ENCODE data around the gene CKMT2.

Gene CKMT2

DNA sequence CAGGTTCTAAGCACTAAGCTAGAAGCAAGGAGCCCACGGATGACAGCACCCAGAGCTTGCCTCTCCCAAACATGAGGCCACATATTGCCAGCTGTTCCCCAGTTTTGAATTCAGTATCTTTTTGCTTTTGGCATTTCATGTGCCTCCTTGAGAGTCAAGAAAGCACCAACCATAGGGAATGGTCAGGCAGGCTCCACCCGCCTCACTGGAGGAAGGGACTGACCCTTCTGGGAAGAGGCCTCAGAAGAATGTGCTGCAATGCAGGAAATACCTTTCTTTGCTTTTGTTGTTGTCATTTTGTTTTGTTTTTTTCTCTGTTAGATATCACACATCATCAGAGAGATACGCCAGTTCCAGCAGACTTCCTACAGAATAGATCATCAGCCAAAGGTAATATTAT lies 13.7 kb upstream of the CKMT2 start:
- no peak for DNase-seq

DNA sequence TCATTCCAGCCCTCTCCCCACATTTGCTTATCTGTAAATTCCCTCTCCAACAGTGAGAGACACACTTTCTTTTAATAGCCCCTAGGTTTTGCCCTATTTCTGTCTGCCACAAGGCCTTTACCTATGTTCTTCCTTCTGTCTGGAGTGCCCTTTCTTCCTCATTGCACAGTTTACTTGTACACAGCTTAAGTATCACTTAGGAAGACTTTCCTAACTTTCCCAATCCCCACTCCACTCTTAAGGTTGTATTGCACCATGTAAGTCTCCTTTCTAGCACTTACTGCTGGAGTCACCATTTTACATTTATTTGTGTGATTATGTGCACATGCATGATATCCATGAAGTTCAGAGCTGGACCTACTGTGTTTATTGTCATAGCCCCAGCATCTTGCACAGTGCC lies 10.8 kb upstream of the CKMT2 start:
- no peak for DNase-seq

DNA sequence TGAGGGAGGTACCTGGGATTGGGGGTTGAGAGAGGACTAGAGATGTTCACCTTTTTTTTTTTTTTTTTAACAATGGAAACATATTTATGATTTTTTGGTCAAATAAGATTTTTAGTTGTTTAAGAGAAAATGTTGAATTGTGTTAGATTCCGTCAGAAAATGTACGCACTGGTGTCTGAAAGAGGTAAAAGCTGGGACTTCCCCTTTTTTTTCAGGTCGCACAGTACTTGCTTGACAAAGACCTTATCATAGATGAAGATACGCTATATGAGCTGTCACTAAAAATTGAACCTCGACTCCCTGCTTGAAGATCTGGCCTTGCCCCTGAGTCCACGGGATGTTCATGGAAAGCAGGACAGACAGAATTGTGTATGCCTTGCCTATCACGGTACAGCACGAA lies 7.7 kb upstream of the CKMT2 start:
- no peak for DNase-seq

DNA sequence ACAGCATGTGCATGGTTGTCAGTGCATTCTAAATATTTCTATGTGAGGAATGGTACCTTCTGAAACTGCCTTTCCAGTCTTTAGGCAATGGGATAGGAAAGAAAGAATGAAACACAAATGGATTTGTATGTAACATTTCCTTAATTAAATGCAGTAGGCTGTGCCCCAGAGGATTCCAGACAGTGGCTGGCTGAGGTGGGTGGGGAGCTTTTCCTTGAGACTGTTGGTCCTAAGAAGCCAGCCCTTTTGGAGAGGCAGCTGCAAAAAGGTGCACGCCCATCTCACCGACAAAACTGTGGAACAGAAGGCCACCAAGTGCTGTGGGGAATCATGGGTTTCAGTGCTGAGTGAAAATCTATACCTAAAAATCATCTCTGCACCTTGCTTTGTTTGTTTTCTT lies 6.8 kb upstream of the CKMT2 start:
- no peak for DNase-seq

DNA sequence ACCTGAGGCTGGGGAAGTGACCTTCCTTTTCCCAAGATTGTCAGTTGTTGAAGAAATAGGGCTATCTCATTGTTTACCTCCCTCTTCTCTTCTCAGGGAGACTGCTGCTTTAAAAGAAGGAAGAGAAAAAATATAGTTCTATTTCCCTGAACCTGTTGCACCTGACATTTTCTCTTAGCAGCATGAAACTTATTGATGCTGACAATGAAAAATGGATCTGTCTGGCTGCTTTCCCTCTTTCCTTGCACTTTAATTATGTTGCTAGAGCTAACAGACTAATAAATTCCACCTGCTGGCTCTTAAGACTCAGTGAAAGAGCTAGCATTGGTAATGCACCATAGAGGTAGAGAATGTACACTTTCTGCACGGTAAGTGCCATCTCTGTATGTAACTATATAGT lies 6.2 kb upstream of the CKMT2 start:
- no peak for DNase-seq

DNA sequence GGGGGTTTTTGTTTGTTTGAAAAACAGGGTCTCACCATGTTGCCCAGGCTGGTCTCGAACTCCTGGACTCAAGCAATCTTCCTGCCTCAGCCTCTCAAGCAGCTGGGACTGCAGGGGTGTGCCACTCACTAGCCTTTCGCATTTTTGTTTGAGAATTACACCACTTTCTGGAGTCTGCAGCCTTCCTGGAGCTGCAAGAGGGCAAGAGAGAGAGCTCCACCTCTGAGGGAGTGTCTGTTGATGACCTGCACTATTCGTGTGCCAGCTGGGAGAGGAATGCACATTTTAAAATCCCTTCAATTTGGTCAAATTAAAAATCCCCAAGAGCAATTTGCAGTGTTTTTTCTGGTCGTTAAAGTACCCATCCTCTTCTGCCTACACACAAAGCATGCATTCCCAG lies 5.0 kb upstream of the CKMT2 start:
- no peak for DNase-seq

DNA sequence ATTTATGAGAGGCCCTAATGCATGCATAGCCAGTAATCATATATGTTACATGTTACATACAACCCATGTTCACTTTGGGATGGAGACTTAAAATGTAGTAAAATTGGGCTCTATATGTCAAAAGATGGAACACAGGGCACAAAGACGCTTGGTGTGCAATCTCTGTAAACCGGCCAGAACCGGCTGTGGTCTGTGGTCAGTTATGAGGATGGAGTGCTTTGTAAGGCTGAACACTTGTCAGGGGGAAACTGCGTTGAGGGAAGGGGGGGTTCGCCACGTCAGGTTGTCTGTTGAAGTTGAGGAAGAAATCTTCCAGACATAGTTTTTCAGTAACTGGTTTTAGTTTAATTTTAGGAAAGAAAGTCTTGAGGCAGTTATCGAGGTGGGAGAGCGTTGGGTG lies 2.7 kb upstream of the CKMT2 start:
- no peak for DNase-seq

DNA sequence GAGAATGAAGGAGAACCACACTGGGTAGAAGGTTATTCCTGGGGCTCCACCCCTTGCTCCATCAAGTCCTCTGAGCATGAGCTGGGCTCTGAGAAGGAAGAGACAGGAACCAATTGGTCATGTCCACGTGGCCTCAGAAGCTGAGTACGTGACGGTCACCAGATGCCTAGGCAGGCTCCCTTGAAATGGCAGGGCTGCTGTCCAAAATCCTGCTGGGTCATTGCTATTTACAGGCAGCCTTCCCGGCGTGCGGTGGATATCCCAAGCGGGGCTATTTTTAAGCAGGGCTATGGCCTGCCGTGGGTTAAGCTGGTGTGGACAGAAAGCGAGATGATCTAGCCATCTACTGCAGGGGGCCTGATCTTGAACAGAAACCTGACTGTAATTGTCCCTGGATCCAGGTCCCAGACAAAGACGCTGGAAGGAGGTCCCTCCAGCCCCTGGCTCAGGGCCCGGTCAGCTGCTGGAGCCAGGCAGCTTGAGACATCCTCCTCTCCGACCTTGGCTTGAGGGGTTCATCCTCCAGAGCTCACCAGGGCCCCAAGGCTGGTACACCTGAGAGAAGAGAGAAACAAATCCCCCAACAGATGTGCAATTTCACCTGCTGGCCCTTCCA lies 550 bp upstream of the CKMT2 start:
- no peak for DNase-seq

DNA sequence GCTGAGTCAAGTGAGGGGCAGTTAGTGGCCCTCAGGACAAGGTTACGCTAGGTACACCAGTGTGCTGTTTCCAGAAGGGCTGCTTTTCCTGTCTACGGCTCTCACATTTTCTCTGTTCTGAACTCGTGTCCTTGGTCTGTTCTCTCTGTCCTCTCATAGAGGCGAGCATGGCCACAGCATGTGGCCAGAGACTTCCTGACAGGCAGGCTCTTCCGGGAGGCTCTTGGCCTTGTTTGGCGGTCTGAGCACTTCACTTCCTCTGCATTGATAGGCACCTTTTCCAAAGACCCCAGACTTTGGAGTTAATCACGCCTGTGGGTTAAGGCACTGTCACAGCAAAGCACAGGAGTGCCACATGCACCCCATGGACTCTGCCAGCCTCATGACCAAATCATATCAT lies 1.2 kb downstream of the CKMT2 start:
- DNase-seq = no peak

DNA sequence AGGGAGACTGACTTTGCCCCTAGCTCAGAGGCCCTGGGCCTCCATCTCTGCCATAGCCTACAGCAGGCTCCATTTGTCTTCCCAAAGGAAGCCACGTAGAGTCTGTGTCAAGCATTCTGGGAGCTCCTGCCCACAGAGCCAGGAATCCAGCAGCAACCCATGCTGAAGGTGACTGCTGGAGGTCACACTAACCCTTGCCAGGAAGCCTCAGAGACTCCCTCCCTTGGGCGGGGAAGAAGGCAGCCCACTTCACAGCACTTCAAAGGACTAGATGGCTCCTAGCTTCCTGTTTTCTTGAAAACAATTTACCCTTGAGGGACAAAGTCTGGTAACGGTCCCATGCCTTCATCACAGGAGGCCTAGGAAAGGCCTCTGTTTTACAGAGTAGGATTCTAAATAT lies 1.7 kb downstream of the CKMT2 start:
- DNase-seq = no peak

DNA sequence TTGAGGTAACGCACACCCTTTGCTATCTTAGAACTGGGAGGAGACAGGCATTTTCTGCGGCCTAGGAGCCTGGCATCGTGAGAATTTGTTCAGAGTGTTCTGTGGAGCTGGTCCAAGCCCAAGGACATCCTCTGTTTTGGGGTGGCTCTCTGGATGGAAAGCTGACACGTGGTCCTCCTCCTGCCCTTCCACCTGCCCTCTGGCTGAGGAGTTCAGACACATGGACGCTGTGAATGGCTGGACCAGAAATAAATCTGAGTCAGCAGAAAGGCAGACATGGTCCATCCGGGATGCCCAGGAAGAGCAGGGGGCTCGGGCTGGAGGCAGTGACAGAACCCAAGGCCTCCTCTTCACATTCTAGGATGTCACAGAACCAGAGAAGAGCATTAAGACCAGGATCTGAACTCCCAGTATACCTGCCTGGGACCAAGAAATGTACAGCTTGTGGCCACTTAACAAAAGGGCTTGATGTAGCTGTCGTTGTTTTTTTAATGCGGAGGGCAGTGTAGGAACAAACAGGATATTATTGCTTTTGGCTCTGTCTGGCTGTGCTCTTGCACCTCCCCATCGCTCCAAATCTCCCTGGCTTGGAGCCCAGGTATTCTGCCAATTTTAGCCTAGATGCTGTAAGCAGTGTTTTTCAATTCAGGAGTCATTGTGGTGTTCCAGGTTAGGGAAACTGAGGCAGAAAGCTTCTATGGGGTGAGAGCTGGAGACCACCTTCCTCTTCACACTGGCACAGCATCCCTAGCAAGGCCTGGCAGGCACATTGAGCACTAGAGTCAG lies 2.4 kb downstream of the CKMT2 start:
- no peak for DNase-seq

DNA sequence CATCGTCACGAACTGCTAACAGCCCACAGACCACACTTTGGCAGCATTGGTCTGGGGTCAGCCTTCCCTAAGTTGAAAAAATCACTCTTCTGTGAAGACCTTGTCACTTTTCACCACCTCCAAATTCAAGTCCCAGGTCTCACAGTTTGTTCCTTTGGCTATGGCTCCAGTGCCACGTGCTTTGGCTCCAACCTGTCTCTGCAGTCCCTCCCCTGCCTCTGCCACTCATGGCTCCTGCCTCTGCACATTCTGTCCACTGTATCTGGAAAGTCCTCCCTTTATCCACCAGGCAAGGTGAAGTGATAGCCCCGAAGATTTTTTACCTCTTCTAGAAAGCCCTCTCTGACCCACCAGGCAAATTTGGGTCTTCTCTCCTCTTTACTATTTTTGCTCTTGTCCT lies 5.3 kb downstream of the CKMT2 start:
- no peak for DNase-seq

DNA sequence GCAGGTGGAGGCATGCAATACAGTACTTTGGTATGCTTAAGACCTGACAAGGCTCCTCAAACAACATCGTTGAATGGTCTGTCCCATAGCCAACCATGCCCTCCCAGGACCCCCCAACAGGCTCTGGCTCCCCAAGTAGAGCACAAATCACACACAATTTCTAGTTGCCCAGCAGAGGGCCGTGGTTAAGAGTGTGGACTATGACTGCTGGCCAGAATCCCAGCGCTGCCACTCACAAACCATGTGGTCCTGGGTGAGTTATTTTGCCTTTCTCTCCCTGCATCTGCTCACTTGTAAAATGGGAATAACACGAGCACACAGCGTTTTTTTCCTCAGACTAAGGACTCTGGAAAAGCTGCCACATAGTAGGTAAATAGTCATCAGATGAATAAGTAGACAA lies 6.5 kb downstream of the CKMT2 start:
- DNase-seq = no peak

DNA sequence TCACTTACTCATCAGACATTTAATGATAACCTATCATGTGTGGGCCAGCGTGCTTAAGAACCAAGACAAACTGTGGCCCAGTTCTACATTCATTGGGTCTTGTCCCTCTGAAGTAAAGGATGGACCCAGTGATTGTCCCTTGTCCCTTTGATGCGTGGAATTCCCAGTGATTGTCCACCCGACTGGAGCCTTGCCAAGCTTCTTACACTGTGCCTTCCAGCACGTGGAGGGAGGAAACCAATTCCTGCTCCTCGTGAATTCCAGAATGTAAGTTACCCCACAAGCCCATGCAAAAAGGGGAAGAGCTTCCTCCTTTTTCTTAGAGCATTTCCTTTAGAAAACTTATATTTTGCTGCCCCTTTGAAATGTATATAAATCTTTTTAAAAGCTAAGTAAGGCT lies 7.9 kb downstream of the CKMT2 start:
- no peak for DNase-seq

DNA sequence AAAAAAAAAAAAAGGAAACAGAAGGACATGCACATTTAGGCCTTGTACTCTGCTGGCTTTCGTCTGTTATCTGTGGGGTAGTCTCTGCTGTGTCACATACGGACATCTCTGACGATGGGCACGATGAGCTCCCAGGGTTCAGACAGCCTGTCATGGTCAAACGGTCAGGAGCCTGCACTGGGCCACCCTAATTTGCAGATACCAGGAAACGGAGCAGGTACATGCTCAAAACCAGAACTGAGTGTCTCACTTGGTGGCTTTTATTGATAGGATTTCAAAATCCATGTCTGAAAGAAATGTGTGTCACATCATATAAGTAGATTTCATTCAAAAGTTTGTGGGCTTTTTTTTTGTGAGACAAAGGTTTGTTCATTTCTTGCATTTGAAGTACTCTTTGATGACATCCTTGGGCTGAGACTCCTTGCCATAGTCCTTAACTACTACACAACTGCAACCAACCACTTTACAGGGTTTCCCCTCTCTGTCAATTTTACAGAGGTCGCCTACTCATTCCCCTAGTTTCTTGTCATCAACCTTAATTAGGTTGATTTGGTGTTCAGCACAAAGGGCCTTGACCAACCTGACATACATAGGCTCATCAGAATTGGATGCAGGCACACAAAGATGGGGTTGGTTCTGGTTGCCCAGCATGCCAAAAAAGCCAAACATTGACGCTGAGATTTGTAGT lies 9.0 kb downstream of the CKMT2 start:
- DNase-seq = no peak

DNA sequence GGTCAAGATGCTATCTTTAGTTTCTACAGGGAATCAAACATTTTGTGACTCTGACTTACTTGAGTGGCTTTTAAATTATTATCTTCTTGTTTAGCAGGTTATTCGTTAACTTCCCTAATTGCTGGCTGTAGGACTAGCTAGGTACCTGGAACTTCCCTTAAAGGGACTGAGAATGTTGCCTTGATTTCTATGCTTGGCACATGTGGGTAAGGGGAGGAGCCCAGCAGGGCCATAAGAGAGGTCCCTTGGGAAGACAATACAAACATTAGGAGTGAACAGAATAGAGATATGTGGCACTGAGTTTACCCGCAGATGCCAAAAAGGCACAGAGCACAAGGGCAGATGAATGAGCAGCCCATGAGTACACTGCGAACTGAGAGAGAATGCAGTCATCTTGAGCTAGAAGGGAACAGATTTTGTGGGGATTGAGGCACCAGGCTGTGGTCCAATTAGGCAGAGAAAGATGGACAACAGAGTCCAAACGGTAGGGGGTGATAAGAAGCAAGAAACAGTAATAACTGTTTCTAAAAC lies 9.8 kb downstream of the CKMT2 start:
- no peak for DNase-seq

DNA sequence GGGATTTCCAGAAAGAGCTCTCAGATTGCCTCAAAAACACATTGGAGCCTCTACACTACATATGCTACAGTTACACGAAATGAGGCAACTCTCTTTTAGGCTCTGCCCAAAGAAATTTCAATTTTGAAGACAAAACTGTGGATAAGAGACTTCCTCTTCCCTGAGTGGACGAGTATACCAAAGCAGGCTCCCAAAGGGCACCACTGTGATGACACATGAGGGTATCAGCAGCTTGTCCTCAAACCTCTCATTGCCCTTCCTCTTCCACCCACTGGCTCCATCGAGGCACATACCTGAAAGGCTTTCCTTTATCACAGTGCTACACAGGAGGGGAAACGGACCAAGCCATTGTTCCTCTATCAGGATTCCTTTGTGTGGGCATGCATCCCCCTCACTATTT lies 11.3 kb downstream of the CKMT2 start:
- DNase-seq = no peak

DNA sequence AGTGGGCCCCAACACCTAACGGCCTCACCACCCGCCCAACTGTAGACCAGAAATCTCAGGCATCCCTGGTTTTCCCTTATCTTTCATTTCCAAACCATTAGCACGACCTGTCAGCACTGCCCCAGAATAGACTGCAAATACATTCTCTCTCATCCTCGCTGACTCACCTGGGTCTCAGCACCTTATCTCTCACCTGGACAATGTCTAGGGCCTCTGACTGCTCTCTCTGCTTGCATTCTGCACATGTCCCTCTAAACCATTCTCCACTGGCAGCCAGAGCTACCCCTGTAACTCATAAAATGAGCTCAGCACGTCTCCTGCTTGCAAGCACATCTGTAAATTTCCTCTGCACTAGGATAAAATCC lies 12.7 kb downstream of the CKMT2 start:
- no peak for DNase-seq

DNA sequence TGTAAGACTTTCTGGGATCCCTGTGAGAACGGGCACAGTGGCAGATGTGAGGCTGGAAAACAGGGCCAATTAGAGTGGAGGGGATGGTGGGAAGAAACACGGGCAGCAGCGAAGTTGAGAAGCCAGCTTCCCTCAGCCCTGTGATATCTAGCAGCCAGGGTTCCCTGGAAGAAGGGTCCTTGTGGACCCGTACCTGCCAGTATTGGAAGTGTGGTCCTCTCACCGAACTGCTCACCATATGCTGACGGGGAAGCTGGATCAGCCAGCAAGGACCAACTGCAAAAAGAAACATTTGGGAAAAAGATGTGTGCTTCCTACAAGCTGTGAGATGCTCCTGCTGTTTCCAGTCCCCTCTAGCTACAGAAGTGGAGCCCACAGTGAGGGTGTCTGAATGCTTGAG lies 13.6 kb downstream of the CKMT2 start:
- no peak for DNase-seq

DNA sequence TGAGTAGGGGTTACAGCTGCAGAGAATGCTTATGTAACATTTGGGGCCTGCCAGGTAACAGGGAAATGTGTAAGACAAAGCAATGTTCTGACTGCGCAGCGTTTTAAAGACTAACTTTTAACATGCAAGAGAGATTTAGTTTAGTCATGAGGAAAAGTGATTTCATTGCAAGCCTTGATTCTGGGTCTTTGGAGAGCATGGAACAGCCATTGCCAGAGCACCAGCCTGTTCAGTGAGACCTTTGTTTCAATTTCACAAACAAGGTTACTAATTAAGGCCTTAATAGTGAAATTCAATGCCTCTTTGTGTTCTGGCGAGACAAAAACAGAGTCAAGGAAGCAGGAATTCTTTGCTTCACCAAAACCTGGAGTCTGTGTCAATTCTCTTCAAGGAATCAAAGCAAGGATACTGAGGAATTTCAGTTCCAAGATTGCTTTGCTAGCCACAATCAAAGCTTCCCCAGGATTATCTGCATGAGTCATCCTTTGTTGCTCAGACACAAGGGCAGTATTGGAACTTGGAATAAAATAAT lies 14.4 kb downstream of the CKMT2 start:
- no peak for DNase-seq

DNA sequence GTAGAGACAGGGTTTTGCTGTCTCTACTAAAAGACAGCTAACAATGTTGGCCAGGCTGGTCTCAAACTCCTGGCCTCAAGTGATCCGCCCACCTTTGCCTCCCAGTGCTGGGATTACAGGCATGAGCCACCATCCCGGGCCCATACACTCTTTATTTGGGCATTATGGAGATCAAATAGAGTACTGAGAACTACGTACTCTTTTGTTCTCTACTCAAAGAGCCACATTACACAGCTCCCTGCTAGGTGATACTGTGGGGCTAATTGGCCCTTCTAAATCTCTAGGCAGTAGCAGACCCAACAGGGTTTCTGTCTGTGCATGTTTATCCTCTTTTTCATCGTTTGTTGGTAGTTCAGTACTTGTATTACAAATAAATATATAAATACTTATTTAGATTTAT lies 16.1 kb downstream of the CKMT2 start:
- no peak for DNase-seq

DNA sequence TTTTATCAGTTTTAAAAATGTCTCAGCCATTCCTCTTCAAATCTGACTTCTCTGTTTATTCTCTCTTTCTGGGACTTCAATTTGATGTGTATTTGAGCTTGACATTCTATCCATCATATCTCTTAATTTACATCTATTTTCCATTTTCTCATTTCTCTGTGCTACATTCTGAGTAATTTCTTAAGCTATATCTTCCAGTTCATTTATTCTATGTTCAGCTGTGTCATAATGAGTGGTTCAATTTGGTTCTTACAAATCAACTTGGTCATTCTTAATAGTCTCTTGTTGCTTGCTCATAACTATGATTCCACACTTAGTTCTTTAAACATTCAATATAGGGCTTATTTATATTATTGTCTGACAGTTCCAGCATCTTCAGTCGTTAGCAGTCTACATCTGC lies 16.9 kb downstream of the CKMT2 start:
- no peak for DNase-seq

DNA sequence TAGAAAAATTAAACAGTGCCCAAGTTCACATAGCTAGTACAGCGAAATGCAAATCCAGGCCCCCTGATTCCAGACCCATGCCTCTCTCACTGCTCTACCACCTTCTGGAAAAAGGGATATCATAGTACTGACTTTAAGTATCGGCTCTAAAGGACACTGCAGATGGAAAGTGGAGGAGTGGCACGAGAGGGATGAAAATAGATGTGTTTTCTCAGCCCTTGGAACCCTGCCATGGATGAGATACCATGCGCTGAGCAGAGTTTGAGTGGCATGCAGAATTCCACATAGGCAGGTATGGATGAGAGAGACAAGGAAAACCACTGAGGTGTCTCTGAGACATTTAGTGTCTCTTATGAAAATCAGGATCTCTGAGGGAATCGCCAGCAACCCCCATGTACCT lies 18.8 kb downstream of the CKMT2 start:
- no peak for DNase-seq

DNA sequence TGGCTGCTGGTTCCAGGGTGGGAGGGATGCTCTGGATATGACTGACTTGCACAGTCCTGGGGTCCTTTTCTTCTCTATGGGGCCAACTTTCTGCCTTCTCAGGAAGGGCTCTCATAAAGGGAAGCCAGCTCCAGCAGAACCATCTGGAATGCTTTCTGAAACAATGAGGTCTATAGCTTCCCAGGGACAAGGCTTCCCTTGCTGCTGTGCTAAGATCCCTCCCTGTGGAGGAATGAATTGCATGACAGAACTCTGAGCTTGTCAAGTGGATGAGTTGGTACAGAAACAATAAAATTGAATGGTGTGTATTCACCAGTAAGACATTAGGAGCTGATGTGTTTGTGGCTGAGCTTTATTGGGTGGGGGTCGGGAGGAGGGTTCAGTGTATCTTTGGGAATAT lies 19.8 kb downstream of the CKMT2 start:
- DNase-seq = no peak

Measured in NK-92 treated with Interleukin-12 subunit alpha and Interleukin-12 subunit beta, amount 100 ng/mL, for 24 hours (cell line).